ENCODE data around the gene NRL. TPM values are rescaled to one million over a fixed set of nuclear protein-coding genes. Genes with fewer than 3 reads are reported as not detected.
A peak's percentile ranks its signal among the peaks of the same experiment; 100 is the strongest.
"Not testable (repeated sequence)": the region's sequence is repeated elsewhere in the genome, so short reads cannot be mapped to it uniquely, and the experiment has no call there.

Gene NRL
- total RNA-seq, 2 donors from 2014 or later = 2.5 to 5.0 TPM

- H3K27ac ChIP-seq = no peak overlapping the region
- H3K4me1 ChIP-seq = no peaks in the 10 kb centered on the region
- H3K36me3 ChIP-seq = no peaks in the 10 kb centered on the region
- H3K9me3 ChIP-seq = no peaks in the 10 kb centered on the region
- TF ChIP-seq CTCF (IDR thresholded peaks at IDR 0.05) = no peak
- no peak overlapping the region for H3K4me3 ChIP-seq
- no peaks in the 10 kb centered on the region for H3K27me3 ChIP-seq
- DNase-seq (ENCODE audit: low spot score) = no peak
Measured at GRCh38 chr14:24042746-24043145, 72.0 kb downstream of the NRL start.

GRCh38 chr14:24040692-24041091, 74.1 kb downstream of the NRL start:
- no peaks in the 10 kb centered on the region for H3K9me3 ChIP-seq
- H3K27me3 ChIP-seq = no peaks in the 10 kb centered on the region
- no peak for DNase-seq (ENCODE audit: low spot score)
- no peak overlapping the region for H3K27ac ChIP-seq
- H3K36me3 ChIP-seq = no peaks in the 10 kb centered on the region
- H3K4me1 ChIP-seq = peaks cover 0 to 4% of the 10 kb centered on the region in 2 donors
- no peak overlapping the region for H3K4me3 ChIP-seq
- TF ChIP-seq CTCF (IDR thresholded peaks at IDR 0.05) = no peak

GRCh38 chr14:24038686-24039085, 76.1 kb downstream of the NRL start:
- no peak for TF ChIP-seq CTCF (IDR thresholded peaks at IDR 0.05)
- H3K27ac ChIP-seq = no peak overlapping the region
- no peaks in the 10 kb centered on the region for H3K27me3 ChIP-seq
- H3K36me3 ChIP-seq = no peaks in the 10 kb centered on the region
- H3K4me1 ChIP-seq = peaks cover 0 to 4% of the 10 kb centered on the region in 2 donors
- DNase-seq (ENCODE audit: low spot score) = no peak
- no peaks in the 10 kb centered on the region for H3K9me3 ChIP-seq
- H3K4me3 ChIP-seq = no peak overlapping the region

- DNase-seq (ENCODE audit: low spot score) = no peak
- H3K36me3 ChIP-seq = no peaks in the 10 kb centered on the region
Measured at GRCh38 chr14:24037658-24038037, 77.1 kb downstream of the NRL start.

GRCh38 chr14:24036963-24037657, 77.6 kb downstream of the NRL start:
- Histone ChIP-seq H3K4me3 (peak overlapping the region; percentile 53 to 55), H3K27ac (peak overlapping the region; percentile 79 to 85)
- H3K36me3 ChIP-seq; DNase-seq (ENCODE audit: low spot score); H3K9me3 ChIP-seq; H3K4me1 ChIP-seq; H3K27me3 ChIP-seq: not testable (repeated sequence)
- TF ChIP-seq CTCF (IDR thresholded peaks at IDR 0.05) = peak; percentile 1 to 71

More at GRCh38 chr14:24037658-24038037, 77.1 kb downstream of the NRL start:
- Histone ChIP-seq H3K4me3 (no peak overlapping the region), H3K27me3 (no peaks in the 10 kb centered on the region), H3K27ac (no peak overlapping the region), H3K9me3 (peaks cover 0 to 3% of the 10 kb centered on the region in 2 donors), H3K4me1 (peaks cover 0 to 4% of the 10 kb centered on the region in 2 donors)
- TF ChIP-seq CTCF (IDR thresholded peaks at IDR 0.05) = no peak
